Esophagus muscularis mucosa (tissue), 3 donors: ENCODE results near the gene DDIT3.

Source experiments
- CTCF ChIP-seq, 3 experiments: fragments of 200-600 bp in 2 of 3; fragments of 450-650 bp in 1 of 3; sonication (generic) in 2 of 3; IDR thresholded peaks; one replicate each; pipeline ENCODE4 v1.5.1; 2017 to 2019; ENCODE audit warnings: antibody characterized with exemption in 3 of 3, mild to moderate bottlenecking in 2 of 3, moderate library complexity in 1 of 3
- POLR2A ChIP-seq: fragments of 450-650 bp; IDR thresholded peaks from one replicate; pipeline ENCODE4 v1.6.1; 2017; ENCODE audit warnings: antibody characterized with exemption, moderate library complexity, mild to moderate bottlenecking, low read depth

DNA sequence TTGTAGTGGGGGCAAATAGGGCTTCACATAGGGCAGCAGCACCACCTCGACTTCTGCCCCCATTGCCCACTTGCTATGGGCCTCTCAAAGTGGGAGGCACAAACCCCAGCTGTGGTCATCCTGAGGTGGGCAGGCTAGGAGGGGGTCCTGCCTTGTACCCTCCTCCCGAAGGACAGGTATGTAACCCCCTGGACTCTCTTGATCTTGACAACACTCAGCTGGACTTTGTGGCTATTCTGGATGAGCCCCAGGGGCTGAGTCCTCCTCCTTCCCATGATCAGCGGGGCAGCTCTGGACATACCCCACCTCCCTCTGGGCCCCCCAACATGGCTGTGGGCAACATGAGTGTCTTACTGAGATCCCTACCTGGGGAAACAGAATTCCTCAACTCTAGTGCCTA lies 48.7 kb downstream of the DDIT3 start:
- TF ChIP-seq CTCF (IDR thresholded peaks at IDR 0.05) (no peak), POLR2A (no peak)
